ENCODE data around the gene ZNF732. TPM values are rescaled to one million over a fixed set of nuclear protein-coding genes. Genes with fewer than 3 reads are reported as not detected.

ZNF732 gene
- total RNA-seq, 1 experiment from 2014 or later: not detected

DNA sequence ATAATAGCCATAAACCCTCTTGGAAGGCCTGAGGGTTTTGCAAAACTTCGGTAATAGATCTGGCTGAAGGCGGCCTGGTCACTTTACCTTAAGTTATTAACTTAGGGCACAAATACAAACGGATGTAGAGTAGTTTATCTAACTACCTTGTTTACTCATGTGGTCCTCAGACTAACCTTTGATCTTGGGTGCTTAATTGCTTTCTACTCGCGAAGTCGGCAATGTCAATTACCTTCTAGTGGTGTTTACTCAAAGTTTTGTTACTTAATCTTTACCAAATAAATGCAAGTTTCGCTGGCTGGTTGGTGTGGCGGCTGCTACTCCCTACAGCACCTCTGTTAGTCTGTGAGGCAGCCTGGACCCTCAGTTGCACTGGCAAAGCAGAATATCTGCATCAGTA, 23.5 kb upstream of the ZNF732 start:
- H3K79me2 ChIP-seq (ENCODE audit: insufficient read depth, low read length): no peaks in the 10 kb centered on the region
- H3K4me3 ChIP-seq (replicated peaks in 1 of 2; ENCODE audit: low read depth in 1 of 2, low read length in 2 of 2): no peak overlapping the region
- H3K9me2 ChIP-seq (ENCODE audit: insufficient read depth): no peaks in the 10 kb centered on the region
- ATAC-seq: no peak
- ChIA-PET RAD21 (ENCODE audit: low non-redundant PET in 1 of 2, low total read pairs in 2 of 2, uncharacterized antibody in 2 of 2, unreplicated experiment in 2 of 2) (no interaction called here), CTCF (no interaction called here), POLR2A (no interaction called here)
- H2AFZ ChIP-seq (ENCODE audit: low read depth, low read length, poor library complexity, severe bottlenecking): no peak overlapping the region
- peaks cover 5 to 8% of the 10 kb centered on the region in 2 experiments; a peak in 2 of 4 replicates for H3K9me3 ChIP-seq (ENCODE audit: control insufficient read depth in 1 of 2, insufficient read depth in 1 of 2, low read depth in 1 of 2, low read length in 2 of 2)
- no peaks in the 10 kb centered on the region for H3K27me3 ChIP-seq (ENCODE audit: insufficient read depth, low read length)
- no peak overlapping the region for H3K4me2 ChIP-seq (ENCODE audit: low read length)
- DNase-seq (ENCODE audit: low read depth, low spot score): no peak
- H3K36me3 ChIP-seq (ENCODE audit: control insufficient read depth in 1 of 2, insufficient read depth in 2 of 2, low read length in 2 of 2): no peaks in the 10 kb centered on the region
- no peaks in the 10 kb centered on the region for H3K4me1 ChIP-seq (ENCODE audit: control insufficient read depth in 1 of 2, insufficient read depth in 2 of 2, low read length in 2 of 2)
- H3K27ac ChIP-seq (ENCODE audit: low read depth, low read length): no peak overlapping the region
- no peaks in the 10 kb centered on the region for H4K20me1 ChIP-seq (ENCODE audit: insufficient read depth)
- no peak overlapping the region for H3K9ac ChIP-seq (ENCODE audit: low read length)
- BruUV-seq (replicated peaks): no TSS peak
- TF ChIP-seq RAD21 (IDR thresholded peaks at IDR 0.05; ENCODE audit: low read depth): no peak
- no peak for TF ChIP-seq JUND (IDR thresholded peaks at IDR 0.05)
- TF ChIP-seq POLR2AphosphoS5 (IDR thresholded peaks at IDR 0.05; ENCODE audit: low read depth, low read length): no peak
- TF ChIP-seq EZH2 (IDR thresholded peaks at IDR 0.05): no peak
- no peak for TF ChIP-seq YY1 (IDR thresholded peaks at IDR 0.05; ENCODE audit: extremely low read depth, insufficient replicate concordance, low read depth, low read length)
- no peak for TF ChIP-seq MAX (IDR thresholded peaks at IDR 0.05)
- no peak for TF ChIP-seq ZFX (IDR thresholded peaks at IDR 0.05)
- TF ChIP-seq EZH2phosphoT487 (IDR thresholded peaks at IDR 0.05; ENCODE audit: borderline replicate concordance): no peak
- TF ChIP-seq ELF1 (IDR thresholded peaks at IDR 0.05; ENCODE audit: borderline replicate concordance, low read depth): no peak
- TF ChIP-seq POLR2A (IDR thresholded peaks at IDR 0.05; ENCODE audit: borderline replicate concordance, extremely low read depth, insufficient read depth, insufficient read length): no peak
- TF ChIP-seq CBX3 (IDR thresholded peaks at IDR 0.05; ENCODE audit: low read depth): no peak
- no peak for TF ChIP-seq FOSL1 (IDR thresholded peaks at IDR 0.05; ENCODE audit: low read depth)
- intact Hi-C loops (cut with micrococcal nuclease): no loop called here

- H3K4me2 ChIP-seq (ENCODE audit: low read length): no peak overlapping the region
- no peaks in the 10 kb centered on the region for H4K20me1 ChIP-seq (ENCODE audit: insufficient read depth)
- POLR2A ChIA-PET: no interaction called here
- intact Hi-C loops (cut with micrococcal nuclease): no loop called here
- H3K4me3 ChIP-seq (replicated peaks in 1 of 2; ENCODE audit: low read depth in 1 of 2, low read length in 2 of 2): no peak overlapping the region
- CTCF ChIA-PET: no interaction called here
- no peaks in the 10 kb centered on the region for H3K27me3 ChIP-seq (ENCODE audit: insufficient read depth, low read length)
- no peaks in the 10 kb centered on the region for H3K4me1 ChIP-seq (ENCODE audit: control insufficient read depth in 1 of 2, insufficient read depth in 2 of 2, low read length in 2 of 2)
- no peaks in the 10 kb centered on the region for H3K9me2 ChIP-seq (ENCODE audit: insufficient read depth)
- H3K27ac ChIP-seq (ENCODE audit: low read depth, low read length): no peak overlapping the region
- no peak overlapping the region for H3K9ac ChIP-seq (ENCODE audit: low read length)
- H3K36me3 ChIP-seq (ENCODE audit: control insufficient read depth in 1 of 2, insufficient read depth in 2 of 2, low read length in 2 of 2): no peaks in the 10 kb centered on the region
- DNase-seq (ENCODE audit: low read depth, low spot score): no peak
- ATAC-seq: no peak
- RAD21 ChIA-PET (ENCODE audit: low non-redundant PET in 1 of 2, low total read pairs in 2 of 2, uncharacterized antibody in 2 of 2, unreplicated experiment in 2 of 2): no interaction called here
- H2AFZ ChIP-seq (ENCODE audit: low read depth, low read length, poor library complexity, severe bottlenecking): no peak overlapping the region
- no peaks in the 10 kb centered on the region for H3K79me2 ChIP-seq (ENCODE audit: insufficient read depth, low read length)
- no TSS peak for BruUV-seq (replicated peaks)
- peaks cover 5 to 7% of the 10 kb centered on the region in 2 experiments; a peak in 2 of 4 replicates for H3K9me3 ChIP-seq (ENCODE audit: control insufficient read depth in 1 of 2, insufficient read depth in 1 of 2, low read depth in 1 of 2, low read length in 2 of 2)
- TF ChIP-seq, protein P1, sequence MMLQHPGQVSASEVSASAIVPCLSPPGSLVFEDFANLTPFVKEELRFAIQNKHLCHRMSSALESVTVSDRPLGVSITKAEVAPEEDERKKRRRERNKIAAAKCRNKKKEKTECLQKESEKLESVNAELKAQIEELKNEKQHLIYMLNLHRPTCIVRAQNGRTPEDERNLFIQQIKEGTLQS (IDR thresholded peaks at IDR 0.05): no peak
- TF ChIP-seq FOSL1 (IDR thresholded peaks at IDR 0.05; ENCODE audit: low read depth) (no peak), MAX (IDR thresholded peaks at IDR 0.05) (no peak), SIN3A (IDR thresholded peaks at IDR 0.05; ENCODE audit: low read depth) (no peak), TCF7L2 (IDR thresholded peaks at IDR 0.05; ENCODE audit: borderline replicate concordance, extremely low read depth, insufficient read depth, insufficient read length) (no peak), EGR1 (IDR thresholded peaks at IDR 0.05; ENCODE audit: low read depth) (no peak), POLR2A (IDR thresholded peaks at IDR 0.05; ENCODE audit: borderline replicate concordance, extremely low read depth, insufficient read depth, insufficient read length) (no peak), ZBTB33 (IDR thresholded peaks at IDR 0.05; ENCODE audit: extremely low read depth, insufficient replicate concordance, low read length) (no peak), ELF1 (IDR thresholded peaks at IDR 0.05; ENCODE audit: borderline replicate concordance, low read depth) (no peak), RAD21 (IDR thresholded peaks at IDR 0.05; ENCODE audit: low read depth) (no peak), SP1 (IDR thresholded peaks at IDR 0.05; ENCODE audit: low read depth) (no peak), CEBPB (IDR thresholded peaks at IDR 0.05; ENCODE audit: low read depth) (no peak), EZH2 (IDR thresholded peaks at IDR 0.05) (no peak), EZH2phosphoT487 (IDR thresholded peaks at IDR 0.05; ENCODE audit: borderline replicate concordance) (no peak), JUND (IDR thresholded peaks at IDR 0.05) (no peak)
Measured at GRCh38 chr4:314296-314903, 9.1 kb upstream of the ZNF732 start.

Measured in HCT116 (cell line).